Omental fat pad (tissue), 4 donors: ENCODE measurements around the gene RIN1. TPM values are rescaled to one million over a fixed set of nuclear protein-coding genes. Genes with fewer than 3 reads are reported as not detected.
A peak's percentile ranks its signal among the peaks of the same experiment; 100 is the strongest.

ENCODE experiments used
- ATAC-seq: fragments of 150-250 bp; one replicate; pipeline ENCODE4 v1.9.1; 2016; ENCODE audit warnings: mild to moderate bottlenecking, moderate library complexity; ENCODE audit not compliant: low FRiP score
- DNase-seq: peaks from one replicate; pipeline ENCODE4 v3.0.0-alpha.2; 2019; ENCODE audit warnings: low spot score
- CTCF ChIP-seq, 3 donors: fragments of 450-650 bp; IDR thresholded peaks; one replicate each; pipeline ENCODE4 v1.5.1; 2016 to 2017; ENCODE audit warnings: antibody characterized with exemption in 3 of 3, mild to moderate bottlenecking in 3 of 3, moderate library complexity in 2 of 3
- total RNA-seq, 4 donors: library from RNA; depleted of rRNA; stranded (reverse); fragments of >200 nt; gene quantifications; one replicate each; pipeline ENCODE4 v1.1.0, GENCODE V29; 2016

Gene RIN1
- total RNA-seq, 4 donors from 2014 or later = 2.9 to 34.6 (median 3.6) TPM

GRCh38 chr11:66331542-66332370 lies 4.5 kb downstream of the RIN1 start:
- ATAC-seq = no peak

GRCh38 chr11:66330931-66331330 lies 5.3 kb downstream of the RIN1 start:
- no peak for TF ChIP-seq CTCF (IDR thresholded peaks at IDR 0.05)
- no peak for DNase-seq
- ATAC-seq = no peak

More at GRCh38 chr11:66331542-66332370, 4.5 kb downstream of the RIN1 start:
- DNase-seq = no peak
- no peak for TF ChIP-seq CTCF (IDR thresholded peaks at IDR 0.05)

GRCh38 chr11:66329165-66329673 lies 7.0 kb downstream of the RIN1 start:
- ATAC-seq (no peak), DNase-seq (no peak)
- no peak for TF ChIP-seq CTCF (IDR thresholded peaks at IDR 0.05)

GRCh38 chr11:66328302-66329144 lies 7.7 kb downstream of the RIN1 start:
- peak in 2 of 3 donors; percentile 97 to 98 for TF ChIP-seq CTCF (IDR thresholded peaks at IDR 0.05)
- DNase-seq (peak; percentile 65), ATAC-seq (peak; percentile 66)

GRCh38 chr11:66328031-66328301 lies 8.3 kb downstream of the RIN1 start:
- no peak for ATAC-seq

More at GRCh38 chr11:66328031-66328301, 8.3 kb downstream of the RIN1 start:
- no peak for TF ChIP-seq CTCF (IDR thresholded peaks at IDR 0.05)
- DNase-seq = no peak
